Neural progenitor cell (in vitro differentiated cells): ENCODE measurements around the gene SLC7A5. TPM values are rescaled to one million over a fixed set of nuclear protein-coding genes. Genes with fewer than 3 reads are reported as not detected.

Experiments
- DNase-seq: peaks from one replicate; pipeline ENCODE4 v3.0.0-alpha.2; 2016; ENCODE audit warnings: low spot score
- H2AFZ ChIP-seq: fragments of 200-600 bp; sonication (generic); replicated peaks from 2 replicates; pipeline ENCODE4 v1.6.1; 2016; ENCODE audit warnings: antibody characterized with exemption
- H3F3A ChIP-seq: fragments of 200-600 bp; sonication (generic); 2 replicates; pipeline ENCODE4 v1.6.1; 2016; ENCODE audit warnings: antibody characterized with exemption, low read depth
- H3K27ac ChIP-seq: fragments of 200-600 bp; sonication (generic); 2 replicates; pipeline ENCODE4 v1.5.1; 2016; ENCODE audit warnings: mild to moderate bottlenecking
- H3K27me3 ChIP-seq: fragments of 200-600 bp; sonication (generic); 2 replicates; pipeline ENCODE4 v1.6.1; 2016; ENCODE audit warnings: mild to moderate bottlenecking, moderate library complexity
- H3K36me3 ChIP-seq: fragments of 200-600 bp; sonication (generic); 2 replicates; pipeline ENCODE4 v1.5.1; 2016
- H3K4me1 ChIP-seq: fragments of 200-600 bp; sonication (generic); 2 replicates; pipeline ENCODE4 v1.6.1; 2016; ENCODE audit warnings: mixed run types
- H3K4me2 ChIP-seq: fragments of 200-600 bp; sonication (generic); 2 replicates; pipeline ENCODE4 v1.6.1; 2016
- H3K4me3 ChIP-seq: fragments of 200-600 bp; sonication (generic); 2 replicates; pipeline ENCODE4 v1.5.1; 2016
- H3K79me2 ChIP-seq: fragments of 200-600 bp; sonication (generic); 2 replicates; pipeline ENCODE4 v1.6.1; 2016; ENCODE audit warnings: low read depth
- H3K9ac ChIP-seq: fragments of 200-600 bp; sonication (generic); 2 replicates; pipeline ENCODE4 v1.6.1; 2016
- H3K9me3 ChIP-seq: fragments of 200-600 bp; sonication (generic); 2 replicates; pipeline ENCODE4 v1.5.1; 2016; ENCODE audit warnings: low read depth
- H4K20me1 ChIP-seq: fragments of 200-600 bp; sonication (generic); 2 replicates; pipeline ENCODE4 v1.6.1; 2016; ENCODE audit warnings: low read depth
- H3K27ac Mint-ChIP-seq: 3 replicates; pipeline ENCODE4 v1.8.0; 2021; ENCODE audit warnings: mixed read lengths
- H3K27me3 Mint-ChIP-seq: 2 replicates; pipeline ENCODE4 v1.8.0; 2022; ENCODE audit warnings: low read depth, mild to moderate bottlenecking, inconsistent platforms, moderate library complexity, mixed read lengths; ENCODE audit not compliant: insufficient read depth
- H3K36me3 Mint-ChIP-seq: 3 replicates; pipeline ENCODE4 v1.8.0; 2021; ENCODE audit warnings: mixed read lengths
- H3K4me1 Mint-ChIP-seq: 3 replicates; pipeline ENCODE4 v1.8.0; 2021; ENCODE audit warnings: mixed read lengths
- H3K4me3 Mint-ChIP-seq: 3 replicates; pipeline ENCODE4 v1.8.0; 2021; ENCODE audit warnings: mild to moderate bottlenecking, moderate library complexity, mixed read lengths
- H3K9me3 Mint-ChIP-seq: 3 replicates; pipeline ENCODE4 v1.8.0; 2020; ENCODE audit warnings: mixed read lengths
- CTCF ChIP-seq: fragments of 200-600 bp; sonication (generic); IDR thresholded peaks from 2 replicates; pipeline ENCODE4 v1.5.1; 2017; ENCODE audit warnings: antibody characterized with exemption, mild to moderate bottlenecking
- EZH2 ChIP-seq: fragments of 200-600 bp; sonication (generic); IDR thresholded peaks from 2 replicates; pipeline ENCODE4 v1.6.1; 2017; ENCODE audit warnings: antibody characterized with exemption, mild to moderate bottlenecking, moderate library complexity
- EZH2phosphoT487 ChIP-seq: fragments of 200-600 bp; sonication (generic); IDR thresholded peaks from 2 replicates; pipeline ENCODE4 v1.6.1; 2017; ENCODE audit warnings: antibody characterized with exemption
- total RNA-seq: library from RNA; depleted of rRNA; stranded (reverse); fragments of >200 nt; gene quantifications from 2 replicates; pipeline ENCODE4 v1.2.3, GENCODE V29; 2015; ENCODE audit warnings: low replicate concordance

Gene SLC7A5
- total RNA-seq, 1 donor from 2014 or later: 2.8 TPM

DNA sequence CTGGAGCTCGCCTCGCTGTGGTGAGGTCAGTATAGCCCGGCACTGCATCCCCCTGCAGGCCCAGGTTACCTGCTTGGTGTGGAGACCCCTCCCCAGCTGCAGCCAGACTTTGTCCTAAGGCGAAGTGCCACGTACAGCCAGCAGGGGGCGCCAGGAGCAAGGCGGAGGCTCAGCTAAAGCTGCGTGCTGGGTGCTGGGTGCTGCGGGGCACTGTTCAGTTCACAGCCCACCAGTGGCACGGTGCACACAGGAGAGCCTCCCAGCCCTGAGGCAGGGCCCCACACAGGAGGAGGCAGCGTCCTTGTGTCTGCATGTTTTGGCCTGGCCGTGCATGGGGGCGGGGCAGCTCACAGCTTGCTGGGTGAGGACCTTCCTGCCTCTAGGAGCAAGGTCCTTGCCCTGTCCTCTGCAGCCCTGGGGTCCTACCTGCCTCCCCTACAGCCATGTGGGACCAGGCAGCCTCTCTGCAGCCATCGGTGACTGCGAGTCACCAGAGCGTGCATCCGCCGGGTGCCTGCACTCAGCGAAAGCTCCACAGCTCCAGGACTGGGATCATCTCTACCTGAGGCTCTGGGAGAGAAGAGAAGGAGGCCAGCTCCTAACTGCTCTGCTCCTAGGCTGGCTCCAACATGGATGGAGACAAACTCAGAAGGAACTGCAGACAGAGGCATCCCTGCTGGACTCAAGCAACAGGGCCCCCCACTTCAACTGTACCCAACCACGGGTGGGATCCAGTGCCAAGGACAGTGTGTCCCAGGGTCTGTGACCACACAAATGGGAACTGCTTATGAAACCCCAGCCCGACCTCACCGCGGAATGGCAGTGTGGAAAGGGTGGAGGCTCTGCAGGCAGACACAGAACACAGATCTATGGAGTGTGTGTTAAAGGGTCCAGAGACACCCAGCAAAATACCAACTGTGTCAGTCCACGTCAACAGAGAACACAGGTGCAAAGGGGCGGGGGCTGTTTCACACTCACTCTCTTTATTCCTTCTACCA lies 19.0 kb downstream of the SLC7A5 start:
- H3K4me1 Mint-ChIP-seq: peaks cover 34% of the 10 kb centered on the region
- Histone ChIP-seq H3K36me3 (no peaks in the 10 kb centered on the region), H4K20me1 (no peaks in the 10 kb centered on the region), H3K4me2 (no peak overlapping the region), H3K9ac (no peak overlapping the region), H3K4me1 (peaks cover 29% of the 10 kb centered on the region), H3K9me3 (no peaks in the 10 kb centered on the region), H3K4me3 (no peak overlapping the region), H3F3A (peaks cover 19% of the 10 kb centered on the region), H3K27me3 (no peaks in the 10 kb centered on the region), H3K79me2 (no peaks in the 10 kb centered on the region), H2AFZ (no peak overlapping the region), H3K27ac (no peak overlapping the region)
- H3K36me3 Mint-ChIP-seq: peaks cover 3% of the 10 kb centered on the region
- H3K9me3 Mint-ChIP-seq: no peaks in the 10 kb centered on the region
- no peak overlapping the region for H3K27ac Mint-ChIP-seq
- peak; percentile 80 for DNase-seq
- no peak for TF ChIP-seq EZH2
- peak; percentile 98 for TF ChIP-seq CTCF
- no peak for TF ChIP-seq EZH2phosphoT487
- H3K27me3 Mint-ChIP-seq: peaks cover 3% of the 10 kb centered on the region
- no peak overlapping the region for H3K4me3 Mint-ChIP-seq

DNA sequence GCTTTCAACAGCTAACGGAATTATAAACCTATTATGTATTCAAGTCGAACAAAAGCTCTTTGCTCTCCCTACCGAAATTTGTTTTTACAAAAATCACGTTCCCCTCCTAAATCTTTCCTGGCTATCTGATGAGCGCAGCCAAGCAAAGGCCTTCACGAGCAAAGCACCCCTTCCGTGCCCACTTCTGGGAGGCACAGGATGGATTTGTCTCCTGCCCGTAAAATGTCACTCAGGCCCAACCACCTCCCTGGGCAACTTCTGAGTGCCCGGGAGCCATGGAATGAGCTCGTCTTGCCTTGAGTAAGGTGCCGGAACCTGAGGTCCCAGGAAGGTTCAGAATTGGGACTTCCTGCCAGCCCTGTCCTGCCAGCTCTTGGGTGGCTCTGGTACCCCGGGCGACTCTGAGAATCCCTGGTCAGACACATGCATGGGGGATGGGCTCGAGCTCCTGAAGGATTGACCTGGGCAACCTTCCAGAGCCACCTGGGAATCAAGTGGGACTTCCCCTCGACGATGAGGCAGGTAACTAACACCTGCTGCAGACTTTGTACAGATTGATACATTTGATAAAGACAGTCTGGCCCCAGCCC lies 19.8 kb downstream of the SLC7A5 start:
- H3F3A ChIP-seq: peaks cover 19% of the 10 kb centered on the region
- Mint-ChIP-seq H3K4me1 (peaks cover 34% of the 10 kb centered on the region), H3K27me3 (peaks cover 3% of the 10 kb centered on the region), H3K36me3 (peaks cover 3% of the 10 kb centered on the region), H3K27ac (no peak overlapping the region), H3K9me3 (no peaks in the 10 kb centered on the region), H3K4me3 (no peak overlapping the region)
- H3K9ac ChIP-seq: no peak overlapping the region
- H3K36me3 ChIP-seq: no peaks in the 10 kb centered on the region
- H3K4me2 ChIP-seq: no peak overlapping the region
- no peak overlapping the region for H3K27ac ChIP-seq
- peaks cover 29% of the 10 kb centered on the region for H3K4me1 ChIP-seq
- DNase-seq: no peak
- H4K20me1 ChIP-seq: no peaks in the 10 kb centered on the region
- H3K9me3 ChIP-seq: no peaks in the 10 kb centered on the region
- H2AFZ ChIP-seq: no peak overlapping the region
- H3K27me3 ChIP-seq: no peaks in the 10 kb centered on the region
- H3K4me3 ChIP-seq: no peak overlapping the region
- TF ChIP-seq EZH2phosphoT487 (no peak), EZH2 (no peak), CTCF (no peak)
- no peaks in the 10 kb centered on the region for H3K79me2 ChIP-seq

GRCh38 chr16:87848676-87849345 lies 20.5 kb downstream of the SLC7A5 start:
- peak overlapping the region; percentile 15 for H3K4me3 Mint-ChIP-seq
- DNase-seq: no peak
- no peak for TF ChIP-seq EZH2
- no peak for TF ChIP-seq EZH2phosphoT487
- no peak for TF ChIP-seq CTCF
- H3K27me3 Mint-ChIP-seq: peaks cover 3% of the 10 kb centered on the region
- Histone ChIP-seq H3K27ac (no peak overlapping the region), H4K20me1 (no peaks in the 10 kb centered on the region), H3F3A (peaks cover 19% of the 10 kb centered on the region), H3K4me1 (peaks cover 29% of the 10 kb centered on the region), H3K27me3 (no peaks in the 10 kb centered on the region), H3K9me3 (no peaks in the 10 kb centered on the region), H3K9ac (no peak overlapping the region), H3K36me3 (no peaks in the 10 kb centered on the region), H3K4me3 (no peak overlapping the region), H2AFZ (peak overlapping the region; percentile 35), H3K4me2 (peak overlapping the region; percentile 6), H3K79me2 (no peaks in the 10 kb centered on the region)
- peaks cover 31% of the 10 kb centered on the region for H3K4me1 Mint-ChIP-seq
- peak overlapping the region; percentile 81 for H3K27ac Mint-ChIP-seq
- H3K9me3 Mint-ChIP-seq: no peaks in the 10 kb centered on the region
- H3K36me3 Mint-ChIP-seq: peaks cover 3% of the 10 kb centered on the region
